GM21526 (cell line): Measurements from ENCODE around the gene BIN2.
A peak's percentile ranks its signal among the peaks of the same experiment; 100 is the strongest.

Experiments
- ATAC-seq: cut with Tn5 transposase; IDR thresholded peaks from one replicate; pipeline ENCODE4 v1.9.1; 2021; ENCODE audit warnings: moderate library complexity; ENCODE audit not compliant: unreplicated experiment, low FRiP score

BIN2 gene

DNA sequence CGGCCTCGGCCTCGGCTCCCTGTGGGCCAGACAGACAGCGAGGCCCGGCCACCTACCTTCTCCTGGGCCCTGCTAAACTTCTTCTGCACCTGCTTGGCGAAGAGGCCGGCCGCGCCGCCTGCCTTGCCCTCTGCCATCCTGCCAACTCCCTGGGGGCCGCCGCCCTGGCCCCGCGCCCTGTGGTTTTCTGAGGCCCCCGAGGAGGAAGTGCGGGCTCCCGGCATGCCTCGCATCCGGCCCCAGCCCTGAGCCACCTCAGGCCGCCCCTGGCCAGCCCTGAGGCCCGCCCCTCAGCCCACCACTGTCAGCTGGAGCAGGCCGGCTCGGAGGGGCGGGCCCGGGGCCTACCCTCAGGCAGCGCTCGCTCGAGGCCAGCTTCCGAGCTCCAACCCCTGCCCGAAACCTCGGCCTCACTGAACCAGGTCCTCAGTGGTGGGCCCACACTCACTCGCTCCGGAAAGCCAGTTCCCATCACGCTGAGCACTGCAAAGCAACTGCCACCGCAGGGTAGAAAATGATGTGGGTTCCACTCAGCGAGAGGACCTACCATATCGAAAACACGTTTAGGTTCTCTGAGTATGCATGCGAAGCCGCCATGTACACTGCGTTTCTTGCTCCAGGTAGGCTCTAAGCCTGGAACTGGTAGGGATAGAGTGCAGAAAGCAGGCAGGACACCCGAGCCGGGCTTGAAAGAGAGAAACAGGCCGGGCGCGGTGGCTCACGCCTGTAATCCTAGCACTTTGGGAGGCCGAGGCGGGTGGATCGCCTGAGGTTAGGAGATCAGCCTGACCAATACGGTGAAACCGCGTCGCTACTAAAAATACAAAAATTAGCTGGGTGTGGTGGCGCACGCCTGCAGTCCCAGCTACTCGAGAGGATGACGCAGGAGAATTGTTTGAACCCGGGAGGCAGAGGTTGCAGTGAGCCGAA lies at the start of gene BIN2:
TSS of gene BIN2 (minus strand) at position 209 of the 930 bp plus-strand sequence. CDS start at position 137, 72 bp downstream.
- no peak for ATAC-seq

DNA sequence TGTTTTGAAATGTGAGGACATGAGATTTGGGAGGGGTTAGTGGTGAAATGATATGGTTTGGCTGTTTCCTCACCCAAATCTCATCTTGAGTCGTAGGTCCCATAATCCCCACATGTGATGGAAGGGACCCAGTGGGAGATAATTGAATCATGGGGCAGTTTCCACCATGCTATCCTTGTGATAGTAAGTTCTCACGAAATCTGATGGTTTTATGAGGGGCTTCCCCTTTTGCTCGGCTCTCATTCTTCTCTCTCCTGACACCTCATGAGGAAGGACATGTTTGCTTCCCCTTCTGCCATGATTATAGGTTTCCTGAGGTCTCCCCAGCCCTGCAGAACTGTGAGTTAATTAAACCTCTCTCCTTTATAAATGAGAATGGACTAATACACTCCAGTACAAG lies 49.2 kb upstream of the BIN2 start:
- no peak for ATAC-seq

GRCh38 chr12:51372021-51372420 lies 48.0 kb upstream of the BIN2 start:
- no peak for ATAC-seq

DNA sequence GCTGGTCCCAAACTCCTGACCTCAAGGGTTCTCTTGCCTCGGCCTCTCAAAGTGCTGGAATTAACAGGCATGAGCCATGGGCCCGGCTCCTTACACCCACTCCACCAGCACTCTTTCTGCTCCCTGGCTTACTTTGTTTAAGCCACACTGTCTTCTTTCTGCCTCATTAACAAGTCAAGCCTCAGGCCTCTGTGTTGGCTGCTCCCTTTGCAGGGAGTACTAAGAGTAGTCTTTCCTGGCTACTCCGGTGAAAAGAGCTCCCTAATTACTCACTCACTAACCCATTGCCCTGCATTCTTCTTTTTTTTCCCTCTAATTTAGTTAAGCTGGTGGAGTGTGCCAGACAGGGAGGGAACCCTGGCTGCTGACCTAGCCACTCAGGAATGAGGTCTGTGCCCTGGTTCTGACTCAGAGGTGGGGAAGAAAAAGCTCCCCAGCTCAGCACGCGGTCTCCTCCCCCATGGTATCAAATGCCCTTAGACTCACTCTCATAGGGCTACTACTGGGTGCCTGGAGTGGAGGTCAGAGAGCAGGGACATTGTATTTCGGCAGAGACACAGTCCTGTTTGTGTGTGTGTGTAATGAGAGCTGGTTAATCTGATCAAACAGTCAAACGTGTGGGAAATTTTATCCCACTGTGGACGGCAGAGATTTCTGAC lies 47.5 kb upstream of the BIN2 start:
- ATAC-seq = no peak

GRCh38 chr12:51370667-51371066 lies 46.7 kb upstream of the BIN2 start:
- ATAC-seq = no peak

- ATAC-seq = no peak
Measured at GRCh38 chr12:51369581-51369980, 45.6 kb upstream of the BIN2 start.

- ATAC-seq = peak; percentile 94
Measured at GRCh38 chr12:51368640-51369517, 44.9 kb upstream of the BIN2 start.

GRCh38 chr12:51365276-51365675 lies 41.3 kb upstream of the BIN2 start:
- ATAC-seq = no peak

DNA sequence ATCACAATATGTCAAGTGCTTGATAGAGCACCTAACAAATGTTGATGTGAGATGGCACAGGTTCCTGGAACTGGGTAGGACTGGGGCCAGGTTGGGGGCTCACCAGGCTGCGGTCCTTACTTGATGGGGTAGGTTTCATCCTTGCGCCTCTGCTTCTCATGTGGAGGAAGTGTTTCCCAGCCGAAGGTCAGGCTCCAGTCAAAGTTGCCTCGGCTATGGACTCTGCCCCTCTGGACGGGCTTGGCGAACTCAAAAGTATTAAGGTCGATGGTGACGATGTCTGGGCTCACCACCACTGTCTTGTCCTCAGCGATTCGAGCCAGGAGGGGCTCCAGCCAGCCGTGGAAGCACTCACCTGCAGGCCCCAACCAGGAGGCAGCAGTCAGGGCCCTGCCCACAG lies 40.0 kb upstream of the BIN2 start:
- no peak for ATAC-seq

GRCh38 chr12:51362747-51363342 lies 38.9 kb upstream of the BIN2 start:
- ATAC-seq = no peak

GRCh38 chr12:51362307-51362706 lies 38.3 kb upstream of the BIN2 start:
- ATAC-seq = no peak

DNA sequence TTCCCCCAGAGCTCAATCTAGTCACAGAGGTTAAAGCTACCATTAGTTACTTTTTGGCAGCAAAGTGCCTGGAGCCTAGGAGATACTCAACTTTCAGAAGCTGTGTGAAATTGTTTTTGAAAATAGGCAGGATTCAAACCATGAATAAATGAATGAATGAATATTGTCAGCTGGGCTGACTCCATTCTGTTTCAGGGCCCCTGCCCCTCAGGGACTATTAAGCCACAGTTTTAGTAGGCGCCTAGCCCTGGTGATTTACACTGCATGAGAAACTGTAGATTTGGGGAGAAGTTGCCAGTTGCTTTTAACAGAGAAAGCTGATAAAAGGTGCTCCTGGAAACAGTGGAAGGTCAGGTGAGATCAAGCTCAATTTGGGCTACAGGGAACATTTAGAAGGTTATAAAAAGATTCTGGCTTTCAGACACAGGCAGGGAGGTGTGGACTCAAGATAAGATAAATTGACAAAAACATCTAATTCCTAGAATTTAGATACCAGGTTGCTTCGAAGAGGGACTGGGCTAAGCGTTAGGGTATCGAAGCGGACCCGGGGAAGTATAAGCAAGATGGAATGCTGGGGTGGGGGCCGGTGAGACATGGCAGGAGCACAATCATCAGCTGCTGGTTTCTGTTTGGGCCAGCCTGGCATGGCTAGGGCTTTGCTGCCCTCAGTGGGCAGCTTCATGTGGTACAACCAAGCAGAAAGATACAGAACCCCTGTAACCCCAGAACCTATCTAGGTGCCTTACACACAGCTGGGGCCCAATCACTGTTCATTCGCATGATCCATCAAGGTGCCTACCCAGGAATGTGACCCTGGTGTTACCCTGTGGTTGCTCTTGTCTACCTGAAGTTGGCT lies 37.4 kb upstream of the BIN2 start:
- no peak for ATAC-seq

DNA sequence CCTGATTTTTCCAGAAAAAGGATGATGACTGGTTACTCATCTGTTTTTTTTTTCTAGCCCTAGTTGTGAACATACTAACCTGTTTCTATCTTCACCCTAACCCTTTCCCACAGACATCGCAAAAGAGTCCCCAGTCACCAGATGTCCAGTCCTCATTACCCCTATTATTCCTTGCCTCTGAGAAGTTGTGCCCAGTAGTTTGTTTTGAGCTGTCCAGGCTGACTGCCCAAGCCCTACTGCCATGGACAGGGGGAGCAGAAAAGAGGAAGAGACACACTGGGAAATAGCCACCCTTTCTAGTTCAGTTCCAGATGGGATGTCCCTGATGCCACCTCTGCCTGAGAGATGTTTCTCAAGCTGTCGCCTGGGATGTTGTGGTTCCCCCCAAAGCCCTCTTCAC lies 36.3 kb upstream of the BIN2 start:
- no peak for ATAC-seq

GRCh38 chr12:51359851-51360250 lies 35.9 kb upstream of the BIN2 start:
- ATAC-seq = no peak

GRCh38 chr12:51358496-51358895 lies 34.5 kb upstream of the BIN2 start:
- ATAC-seq = no peak

DNA sequence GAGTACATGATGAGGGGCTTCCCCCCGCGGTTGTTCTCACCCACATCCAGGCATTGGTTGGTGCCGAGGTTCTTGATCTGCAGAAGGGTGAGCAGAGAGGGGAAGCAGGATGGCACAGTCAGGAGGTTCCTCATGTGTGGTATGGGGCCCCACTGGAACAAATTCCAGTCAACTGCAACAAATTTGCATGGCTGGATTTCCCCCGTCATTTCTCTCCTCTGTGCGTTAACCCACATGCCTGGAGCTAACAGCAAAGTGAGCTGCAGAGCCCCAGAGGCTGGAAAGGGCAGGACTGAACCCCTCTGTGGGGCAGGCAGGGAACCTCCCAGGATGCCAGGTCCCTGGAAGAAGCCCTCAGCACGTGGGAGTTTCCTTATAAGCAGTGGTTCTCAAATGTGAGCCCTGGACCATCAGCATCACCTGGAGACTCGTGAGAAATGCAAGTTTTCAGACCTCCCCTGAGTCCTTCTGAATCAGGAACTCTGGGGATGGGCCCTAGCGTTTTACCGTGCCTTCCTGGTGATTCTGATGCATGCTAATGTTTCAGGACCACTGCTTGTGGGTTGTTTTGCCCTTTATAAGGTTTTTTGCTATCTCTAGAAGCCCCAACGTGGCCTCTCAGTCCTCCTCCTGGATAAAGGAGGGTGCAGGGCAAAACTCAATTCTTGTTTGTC lies 33.5 kb upstream of the BIN2 start:
- no peak for ATAC-seq

DNA sequence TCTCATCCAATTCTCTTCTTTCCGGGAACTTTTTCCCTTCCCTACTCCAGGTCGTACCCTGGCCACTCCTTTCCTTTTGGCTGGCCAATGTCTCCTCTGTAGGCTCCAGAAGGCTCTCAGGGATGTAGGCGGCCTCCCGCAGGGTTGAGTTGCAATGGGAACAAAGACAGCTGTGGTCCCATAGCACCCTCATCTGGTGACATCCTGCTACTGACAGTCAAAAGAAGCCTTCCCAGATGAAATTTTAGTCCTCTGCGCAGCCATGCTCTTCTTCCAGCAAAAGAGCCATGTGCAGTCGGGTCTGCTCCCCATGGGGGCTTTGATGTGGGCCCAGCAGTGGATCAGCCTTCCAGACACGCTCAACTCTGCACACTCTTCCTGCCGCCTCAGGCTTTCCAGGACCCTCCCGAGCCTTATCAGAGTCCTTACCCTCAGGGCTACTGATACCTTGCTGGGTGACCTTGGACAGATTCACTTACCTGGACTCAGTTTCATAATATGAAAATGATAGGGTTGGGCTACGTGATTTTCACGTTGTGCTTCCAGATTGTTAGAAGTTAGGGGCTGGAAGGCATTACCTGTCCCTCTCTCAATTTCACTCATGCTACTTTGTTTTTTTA lies 28.0 kb upstream of the BIN2 start:
- ATAC-seq = no peak

DNA sequence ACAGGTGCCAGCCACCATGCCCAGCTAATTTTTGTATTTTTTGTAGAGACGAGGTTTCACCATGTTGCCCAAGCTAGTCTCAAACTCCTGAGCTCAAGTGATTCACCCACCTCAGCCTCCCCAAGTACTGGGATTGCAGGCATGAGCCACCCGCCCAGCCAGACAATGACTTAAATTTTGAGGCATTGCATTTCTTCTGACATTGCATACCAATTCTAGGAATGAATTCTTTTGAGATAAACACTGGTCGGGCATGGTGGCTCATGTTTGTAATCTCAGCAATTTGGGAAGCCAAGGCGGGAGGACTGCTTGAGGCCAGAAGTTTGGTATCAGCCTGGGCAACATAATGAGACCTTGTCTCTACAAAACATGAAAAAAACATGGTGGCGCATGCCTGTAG lies 25.1 kb upstream of the BIN2 start:
- no peak for ATAC-seq

- ATAC-seq = no peak
Measured at GRCh38 chr12:51348116-51348515, 24.1 kb upstream of the BIN2 start.
